Muscle layer of duodenum (tissue), 2 donors: ENCODE measurements around the gene COX6B2.
"Not testable (repeated sequence)": the region's sequence is repeated elsewhere in the genome, so short reads cannot be mapped to it uniquely, and the experiment has no call there.

ENCODE experiments used
- H3K27ac ChIP-seq: one replicate; pipeline ENCODE4 v1.7.0; 2013; ENCODE audit warnings: mild to moderate bottlenecking, low read length
- H3K27me3 ChIP-seq: one replicate; pipeline ENCODE4 v1.7.0; 2013; ENCODE audit warnings: low read depth, mild to moderate bottlenecking, control low read depth, low read length
- H3K36me3 ChIP-seq, 2 donors: one replicate each; pipeline ENCODE4 v1.7.0; 2013; ENCODE audit warnings: low read length in 2 of 2, control low read depth in 1 of 2, mild to moderate bottlenecking in 1 of 2; ENCODE audit not compliant: insufficient read depth in 2 of 2, control insufficient read depth in 1 of 2
- H3K4me1 ChIP-seq, 2 donors: one replicate each; pipeline ENCODE4 v1.7.0; 2013; ENCODE audit warnings: low read length in 2 of 2, mild to moderate bottlenecking in 2 of 2, control low read depth in 1 of 2, moderate library complexity in 1 of 2; ENCODE audit not compliant: insufficient read depth in 2 of 2, control insufficient read depth in 1 of 2
- H3K4me3 ChIP-seq, 2 donors: one replicate each; pipeline ENCODE4 v1.7.0; 2013; ENCODE audit warnings: low read length in 2 of 2, low read depth in 1 of 2, mild to moderate bottlenecking in 1 of 2
- H3K9me3 ChIP-seq, 2 donors: one replicate each; pipeline ENCODE4 v1.7.0; 2013; ENCODE audit warnings: low read length in 2 of 2, control low read depth in 1 of 2, mild to moderate bottlenecking in 1 of 2; ENCODE audit not compliant: control insufficient read depth in 1 of 2
- donor health status: healthy.

Gene COX6B2

DNA sequence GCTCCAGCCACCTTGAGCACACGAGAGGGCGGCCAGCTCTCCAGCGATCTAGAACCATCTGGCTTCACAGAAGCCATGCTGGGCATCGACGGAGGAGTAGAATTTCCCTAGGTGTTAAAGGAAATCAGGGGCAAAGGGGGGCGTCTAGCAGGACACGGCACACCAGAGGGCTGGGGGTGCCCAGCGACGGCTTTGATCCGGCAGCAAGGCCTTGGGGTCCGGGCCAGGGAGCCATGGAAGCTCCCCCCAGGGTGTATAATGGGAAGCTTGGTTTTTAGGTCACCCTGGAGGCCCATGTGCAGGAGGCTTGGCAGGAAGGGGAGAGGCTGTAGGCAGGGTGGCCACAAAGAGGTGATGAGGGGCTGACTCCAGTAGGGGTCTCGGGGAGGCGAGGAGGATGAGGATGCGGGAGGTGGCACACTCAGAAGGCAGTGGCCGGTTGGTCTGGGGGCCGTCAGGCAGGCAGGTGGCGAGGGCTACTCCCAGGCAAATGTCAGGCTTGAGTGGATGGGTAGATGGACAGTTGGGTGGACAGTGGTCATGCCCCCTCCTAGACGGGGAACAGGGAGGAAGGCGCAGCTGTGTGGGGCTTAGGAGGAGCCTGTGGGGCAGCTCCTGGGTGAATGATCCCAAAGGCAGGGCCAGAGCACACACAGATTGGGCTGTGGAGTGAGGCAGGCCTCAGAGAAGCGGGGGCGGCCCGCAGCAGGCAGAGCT lies 9.3 kb downstream of the COX6B2 start:
- H3K9me3 ChIP-seq = no peaks in the 10 kb centered on the region
- peaks cover 0 to 18% of the 10 kb centered on the region in 2 donors for H3K4me1 ChIP-seq
- no peaks in the 10 kb centered on the region for H3K27me3 ChIP-seq
- no peak overlapping the region for H3K4me3 ChIP-seq
- peaks cover 9 to 35% of the 10 kb centered on the region in 2 donors for H3K36me3 ChIP-seq
- no peak overlapping the region for H3K27ac ChIP-seq

DNA sequence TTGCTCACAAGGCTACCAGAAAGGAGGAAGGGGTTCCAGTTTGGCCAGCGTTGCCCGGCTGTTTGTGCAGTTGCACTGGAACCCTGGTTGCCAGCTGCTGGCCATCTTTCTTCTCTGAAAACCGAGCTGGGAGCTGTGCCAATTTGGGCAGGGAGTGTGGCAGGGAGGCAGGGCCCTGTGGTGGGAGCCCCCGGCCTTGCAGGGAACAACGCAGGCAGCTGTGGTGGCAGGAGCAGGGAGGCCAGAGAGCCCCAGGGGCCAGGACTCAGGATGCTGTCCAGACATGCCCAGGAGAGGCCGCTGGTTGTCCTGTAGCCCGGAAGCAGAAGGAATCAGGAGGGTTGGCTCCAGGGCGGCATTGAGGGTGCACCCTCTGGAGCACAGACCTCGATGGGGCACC lies 10.1 kb downstream of the COX6B2 start:
- Histone ChIP-seq H3K27me3 (no peaks in the 10 kb centered on the region), H3K36me3 (peaks cover 9 to 35% of the 10 kb centered on the region in 2 donors), H3K4me1 (peaks cover 0 to 20% of the 10 kb centered on the region in 2 donors), H3K9me3 (no peaks in the 10 kb centered on the region), H3K27ac (no peak overlapping the region), H3K4me3 (no peak overlapping the region)

- Histone ChIP-seq H3K27ac (no peak overlapping the region), H3K9me3 (no peaks in the 10 kb centered on the region), H3K4me1 (peaks cover 3 to 28% of the 10 kb centered on the region in 2 donors), H3K4me3 (peak overlapping the region in 1 of 2 donors; percentile 77), H3K27me3 (no peaks in the 10 kb centered on the region), H3K36me3 (peaks cover 9 to 32% of the 10 kb centered on the region in 2 donors)
These were observed 12.7 kb downstream of the COX6B2 start for GRCh38 chr19:55341595-55342531.

DNA sequence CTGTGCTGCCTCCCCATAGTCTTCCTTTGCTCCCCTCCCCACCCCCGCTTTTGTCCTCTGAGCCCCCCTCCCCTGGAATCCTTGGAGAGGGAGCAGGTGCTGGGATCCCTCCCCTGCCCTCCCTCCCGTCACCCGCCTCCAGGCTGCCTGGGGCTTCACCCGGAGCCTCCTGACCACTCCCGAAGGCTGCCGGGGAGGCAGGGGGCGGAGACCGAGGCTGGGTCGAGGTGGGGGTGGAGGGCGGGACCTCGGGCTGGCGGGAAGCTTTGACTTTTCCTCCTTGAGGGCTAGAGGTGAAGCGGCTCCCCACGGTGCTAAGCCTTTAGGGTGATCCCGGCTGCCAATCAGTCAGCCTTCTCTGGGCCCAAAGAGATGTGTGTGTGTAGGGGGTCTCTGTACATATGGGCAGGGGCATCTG lies 13.3 kb downstream of the COX6B2 start:
- Histone ChIP-seq H3K27ac (no peak overlapping the region), H3K4me3 (peak overlapping the region; percentile 77 to 79)

DNA sequence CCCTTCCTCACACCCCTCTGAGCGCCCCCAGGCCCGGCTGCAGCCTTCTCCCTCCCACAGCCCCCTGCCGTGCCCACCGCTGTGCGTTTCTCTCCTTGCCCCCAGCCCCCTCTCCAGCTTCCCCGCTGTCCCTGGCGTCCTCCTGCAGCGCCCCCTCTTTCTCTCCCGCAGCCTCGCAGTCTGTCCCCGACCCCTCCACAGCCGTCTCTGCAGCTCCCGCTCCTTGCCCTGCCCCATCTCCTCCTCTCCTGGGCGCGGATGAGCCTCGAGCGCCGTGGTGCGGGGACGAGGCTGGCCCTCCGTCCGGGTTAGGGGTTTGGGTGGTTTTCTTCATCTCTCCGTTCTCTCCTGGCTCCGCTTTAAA lies 13.8 kb downstream of the COX6B2 start:
- Histone ChIP-seq H3K4me3 (peak overlapping the region; percentile 77 to 79), H3K36me3 (peaks cover 9 to 25% of the 10 kb centered on the region in 2 donors), H3K27ac (no peak overlapping the region), H3K9me3 (no peaks in the 10 kb centered on the region), H3K27me3 (no peaks in the 10 kb centered on the region), H3K4me1 (peaks cover 3 to 26% of the 10 kb centered on the region in 2 donors)

More for the DNA sequence above, 13.3 kb downstream of the COX6B2 start:
- Histone ChIP-seq H3K36me3 (peaks cover 9 to 29% of the 10 kb centered on the region in 2 donors), H3K27me3 (no peaks in the 10 kb centered on the region), H3K4me1 (peaks cover 3 to 28% of the 10 kb centered on the region in 2 donors), H3K9me3 (no peaks in the 10 kb centered on the region)

DNA sequence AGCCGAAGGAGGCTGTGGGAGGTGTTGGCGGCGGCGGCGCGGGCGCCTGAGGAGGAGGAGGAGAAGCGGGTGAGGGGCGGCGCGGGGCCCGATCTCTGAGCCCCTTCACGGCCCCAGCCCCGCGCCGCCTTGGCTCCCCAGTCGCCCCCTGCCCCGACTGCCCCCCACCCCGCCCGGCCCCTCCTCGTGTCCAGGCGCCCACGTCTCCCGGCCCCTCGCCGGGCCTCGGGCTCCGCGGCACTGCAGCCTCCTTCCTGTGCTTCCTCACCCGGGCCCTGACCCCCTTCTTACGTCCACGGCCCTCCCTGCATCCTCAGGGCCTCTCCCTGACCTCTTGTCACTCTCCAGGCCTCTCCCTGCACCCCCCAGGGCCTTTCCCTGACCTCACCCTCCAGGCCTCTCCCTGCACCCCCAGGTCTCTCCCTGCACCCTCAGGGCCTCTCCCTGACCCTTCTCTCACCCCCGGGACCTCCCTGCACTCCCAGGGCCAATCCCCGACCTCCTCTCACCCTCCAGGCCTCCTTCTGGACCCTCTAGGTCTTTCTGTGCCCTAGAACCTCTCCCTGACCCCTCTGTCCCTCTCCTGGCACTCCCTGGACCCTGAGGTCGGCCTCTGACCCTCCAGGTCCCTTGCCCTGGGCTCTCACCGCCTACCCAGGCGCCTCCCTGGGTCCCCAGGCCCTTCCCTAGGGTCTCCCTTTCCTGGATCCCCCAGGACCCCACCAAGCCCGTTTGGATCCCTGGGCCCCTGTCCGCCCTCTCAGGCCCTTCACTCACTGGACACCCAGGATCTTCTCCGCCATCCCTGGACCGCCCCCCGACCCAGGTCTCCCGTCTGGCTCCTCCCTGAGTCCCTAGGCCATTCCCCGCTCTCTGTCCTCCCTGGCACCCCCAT lies 14.4 kb downstream of the COX6B2 start:
- no peaks in the 10 kb centered on the region for H3K9me3 ChIP-seq
- peaks cover 3 to 22% of the 10 kb centered on the region in 2 donors for H3K4me1 ChIP-seq
- H3K36me3 ChIP-seq = peaks cover 9 to 25% of the 10 kb centered on the region in 2 donors
- H3K4me3 ChIP-seq = peak overlapping the region; percentile 77 to 79
- H3K27me3 ChIP-seq = no peaks in the 10 kb centered on the region
- H3K27ac ChIP-seq = peak overlapping the region; percentile 86

GRCh38 chr19:55339105-55339888 lies 15.2 kb downstream of the COX6B2 start, which contains the start of gene KMT5C:
Gene KMT5C, plus strand, starts transcription at chr19:55339876. Its CDS starts 2,061 bp downstream, at chr19:55341937.
- Histone ChIP-seq H3K4me3 (peak within 1 kb of the TSS; percentile 77 to 79), H3K27ac (peak within 1 kb of the TSS; percentile 96), H3K4me1 (peaks cover 3 to 22% of the 10 kb centered on the region in 2 donors), H3K36me3 (peaks cover 9 to 25% of the 10 kb centered on the region in 2 donors), H3K9me3 (no peaks in the 10 kb centered on the region), H3K27me3 (no peaks in the 10 kb centered on the region)

DNA sequence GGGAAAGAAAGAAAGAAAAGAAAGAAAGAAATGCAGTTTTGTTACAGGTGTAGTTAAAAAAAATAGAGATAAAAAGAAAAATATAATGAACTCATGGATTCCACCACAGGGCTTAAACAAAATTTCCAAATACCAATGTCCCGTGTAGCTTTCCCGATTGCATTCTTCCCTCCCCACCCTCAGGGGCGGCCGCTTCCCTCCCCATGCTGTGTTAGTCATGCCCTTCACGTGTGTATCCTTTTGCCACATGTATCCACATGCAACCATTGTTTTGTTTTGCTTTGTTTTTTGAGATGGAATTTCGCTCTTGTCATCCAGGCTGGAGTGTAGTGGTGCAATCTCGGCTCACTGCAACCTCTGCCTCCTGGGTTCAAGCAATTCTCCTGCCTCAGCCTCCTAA lies 18.4 kb downstream of the COX6B2 start:
- peaks cover 0 to 2% of the 10 kb centered on the region in 2 donors for H3K36me3 ChIP-seq
- H3K4me1 ChIP-seq = peaks cover 3 to 16% of the 10 kb centered on the region in 2 donors
- H3K9me3 ChIP-seq = no peaks in the 10 kb centered on the region
- H3K27me3 ChIP-seq = no peaks in the 10 kb centered on the region
- no peak overlapping the region for H3K27ac ChIP-seq
- no peak overlapping the region for H3K4me3 ChIP-seq

GRCh38 chr19:55333870-55334269 lies 20.6 kb downstream of the COX6B2 start:
- no peaks in the 10 kb centered on the region for H3K27me3 ChIP-seq
- H3K36me3 ChIP-seq = peaks cover 0 to under 1% of the 10 kb centered on the region in 2 donors
- no peak overlapping the region for H3K27ac ChIP-seq
- H3K4me1 ChIP-seq = peaks cover 3 to 6% of the 10 kb centered on the region in 2 donors
- H3K4me3 ChIP-seq = no peak overlapping the region
- H3K9me3 ChIP-seq = no peaks in the 10 kb centered on the region

- not testable (repeated sequence) for H3K4me1 ChIP-seq, H3K36me3 ChIP-seq, H3K9me3 ChIP-seq, H3K27me3 ChIP-seq, H3K27ac ChIP-seq, H3K4me3 ChIP-seq
These were observed 24.7 kb downstream of the COX6B2 start for GRCh38 chr19:55329791-55330190.
